AG04449 (cell line): Measurements from ENCODE around the gene GALNT10.

Experiments used
- CTCF ChIA-PET: fragments of 350-600 bp; formaldehyde crosslinking; extraction: SDS; loops from one replicate; lab custom pipeline; 2021; ENCODE audit warnings: antibody characterized with exemption; lab: Yijun Ruan, JAX
- POLR2A ChIA-PET: fragments of 400-600, 350-600 bp; formaldehyde crosslinking; extraction: SDS; loops from one replicate; lab custom pipeline; 2020; ENCODE audit warnings: antibody characterized with exemption, inconsistent platforms; lab: Yijun Ruan, JAX
- DNase-seq: peaks from one replicate; pipeline ENCODE4 v3.0.0-alpha.2; 2010; ENCODE audit warnings: low read depth, low spot score
- H3K4me3 ChIP-seq: 2 replicates; pipeline ENCODE4 v1.5.1; 2011; ENCODE audit warnings: low read depth, mild to moderate bottlenecking, control low read depth, low read length
- TF ChIP-seq, protein P1 (sequence below): IDR thresholded peaks from one replicate; pipeline ENCODE4 v1.5.1; 2011; ENCODE audit warnings: mild to moderate bottlenecking, moderate library complexity, low read length, control low read depth, inconsistent platforms; ENCODE audit not compliant: insufficient read depth; ENCODE audit errors: missing control alignments

GALNT10 gene

DNA sequence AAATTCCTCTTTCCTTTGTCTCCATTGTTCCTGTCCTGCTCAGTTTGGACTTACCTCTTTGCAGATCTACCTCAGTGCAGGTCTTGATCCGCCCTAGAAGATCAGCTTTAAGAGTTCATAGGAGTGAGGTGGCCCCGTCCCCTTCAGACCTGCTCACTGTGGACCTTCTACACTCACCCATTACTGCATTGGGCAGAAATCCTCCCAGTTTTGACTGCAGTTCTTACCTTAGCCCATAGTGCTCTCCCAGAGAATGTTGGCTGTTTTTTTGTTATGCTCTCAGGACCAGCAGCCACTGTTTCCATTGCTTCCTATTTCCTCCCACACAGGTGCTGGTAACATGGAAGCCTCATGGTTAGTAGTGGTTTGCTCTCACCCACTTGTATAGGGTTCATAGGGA, 63.3 kb downstream of the GALNT10 start:
- DNase-seq: no peak
- ChIA-PET CTCF (no interaction called here), POLR2A (no interaction called here)
- no peak overlapping the region for H3K4me3 ChIP-seq
- TF ChIP-seq, protein P1, sequence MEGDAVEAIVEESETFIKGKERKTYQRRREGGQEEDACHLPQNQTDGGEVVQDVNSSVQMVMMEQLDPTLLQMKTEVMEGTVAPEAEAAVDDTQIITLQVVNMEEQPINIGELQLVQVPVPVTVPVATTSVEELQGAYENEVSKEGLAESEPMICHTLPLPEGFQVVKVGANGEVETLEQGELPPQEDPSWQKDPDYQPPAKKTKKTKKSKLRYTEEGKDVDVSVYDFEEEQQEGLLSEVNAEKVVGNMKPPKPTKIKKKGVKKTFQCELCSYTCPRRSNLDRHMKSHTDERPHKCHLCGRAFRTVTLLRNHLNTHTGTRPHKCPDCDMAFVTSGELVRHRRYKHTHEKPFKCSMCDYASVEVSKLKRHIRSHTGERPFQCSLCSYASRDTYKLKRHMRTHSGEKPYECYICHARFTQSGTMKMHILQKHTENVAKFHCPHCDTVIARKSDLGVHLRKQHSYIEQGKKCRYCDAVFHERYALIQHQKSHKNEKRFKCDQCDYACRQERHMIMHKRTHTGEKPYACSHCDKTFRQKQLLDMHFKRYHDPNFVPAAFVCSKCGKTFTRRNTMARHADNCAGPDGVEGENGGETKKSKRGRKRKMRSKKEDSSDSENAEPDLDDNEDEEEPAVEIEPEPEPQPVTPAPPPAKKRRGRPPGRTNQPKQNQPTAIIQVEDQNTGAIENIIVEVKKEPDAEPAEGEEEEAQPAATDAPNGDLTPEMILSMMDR: no peak

DNA sequence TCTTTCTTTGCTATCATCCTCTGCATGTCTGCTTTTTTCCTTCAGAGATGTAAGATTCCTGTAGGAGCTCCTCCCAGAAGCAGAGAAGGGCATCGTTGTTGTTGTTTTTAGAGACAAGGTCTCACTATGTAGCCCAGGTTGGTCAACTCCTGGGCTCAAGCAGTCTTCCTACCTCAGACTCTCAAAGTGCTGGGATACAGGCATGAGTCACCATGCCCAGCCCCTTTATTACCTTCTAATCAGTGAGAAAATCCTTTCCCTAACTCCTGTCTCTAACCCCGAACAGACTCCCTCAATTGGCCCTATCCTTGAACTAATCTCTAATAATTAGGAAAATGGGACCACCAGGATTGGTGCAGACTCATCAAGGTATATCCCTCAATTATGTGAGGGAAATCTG, 64.4 kb downstream of the GALNT10 start:
- ChIA-PET POLR2A (no interaction called here), CTCF (interaction anchor here (1.9 kb wide), 1 partner anchor 20 kb away, joined by 5 read pairs; no protein-coding TSS in a partner anchor)
- DNase-seq: no peak
- TF ChIP-seq, protein P1: no peak
- no peak overlapping the region for H3K4me3 ChIP-seq

DNA sequence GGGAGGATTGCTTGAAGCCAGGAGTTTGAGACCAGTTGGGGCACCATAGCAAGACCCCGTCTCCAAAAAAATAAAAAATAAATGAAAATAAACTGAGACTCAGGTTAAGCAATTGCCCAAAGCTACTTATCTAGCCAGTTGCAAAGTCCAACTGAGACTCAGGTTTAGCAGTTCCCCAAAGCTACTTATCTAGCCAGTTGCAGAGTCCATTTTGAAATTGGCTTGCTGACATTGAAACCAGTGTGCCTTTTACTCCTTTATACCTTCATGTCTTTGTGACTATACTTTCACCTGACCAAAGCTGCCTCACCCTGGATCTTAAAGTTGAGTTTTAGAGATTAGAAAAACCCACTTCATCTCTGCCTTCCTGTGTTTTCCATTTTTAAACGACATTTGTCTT, 66.5 kb downstream of the GALNT10 start:
- CTCF ChIA-PET: interaction anchor here (1.2 kb wide), 1 partner anchor 60 kb away, joined by 3 read pairs; no protein-coding TSS in a partner anchor
- TF ChIP-seq, protein P1: no peak
- POLR2A ChIA-PET: interaction anchor here (0.6 kb wide), 1 partner anchor 20 kb away, joined by 4 read pairs; no protein-coding TSS in a partner anchor
- H3K4me3 ChIP-seq: no peak overlapping the region
- DNase-seq: no peak

DNA sequence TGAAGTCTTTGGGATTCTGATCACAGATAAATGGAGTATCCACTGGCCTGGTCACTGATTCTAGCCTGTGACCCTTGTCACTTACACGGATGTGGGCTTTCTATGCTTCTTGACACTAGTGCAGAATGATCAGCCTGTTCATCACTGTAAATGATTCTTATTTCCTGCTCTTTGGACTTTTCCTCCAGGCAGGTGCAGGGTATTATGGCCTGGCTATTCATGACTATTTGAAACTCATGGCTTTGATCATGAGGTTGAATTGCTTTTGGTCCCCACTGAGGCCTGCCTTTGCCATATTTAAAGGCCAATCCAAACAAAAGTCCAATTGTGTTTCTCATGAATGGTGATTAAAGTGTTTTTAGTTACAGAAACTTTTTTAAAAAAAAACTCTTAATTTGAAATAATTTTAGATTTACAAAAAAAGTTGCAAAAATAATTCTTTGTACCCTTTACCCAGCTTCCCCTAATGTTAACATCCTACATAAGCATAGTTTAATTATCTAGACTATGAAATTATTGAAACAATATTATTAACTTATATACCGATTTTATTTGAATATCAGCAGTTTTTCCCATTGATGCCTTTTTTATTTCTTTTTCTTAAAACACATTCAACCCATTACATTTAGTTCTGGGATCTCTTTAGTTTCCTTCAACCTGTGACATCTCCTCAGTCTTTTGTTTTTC, 68.1 kb downstream of the GALNT10 start:
- TF ChIP-seq, protein P1: no peak
- DNase-seq: no peak
- no peak overlapping the region for H3K4me3 ChIP-seq
- ChIA-PET CTCF (no interaction called here), POLR2A (no interaction called here)

DNA sequence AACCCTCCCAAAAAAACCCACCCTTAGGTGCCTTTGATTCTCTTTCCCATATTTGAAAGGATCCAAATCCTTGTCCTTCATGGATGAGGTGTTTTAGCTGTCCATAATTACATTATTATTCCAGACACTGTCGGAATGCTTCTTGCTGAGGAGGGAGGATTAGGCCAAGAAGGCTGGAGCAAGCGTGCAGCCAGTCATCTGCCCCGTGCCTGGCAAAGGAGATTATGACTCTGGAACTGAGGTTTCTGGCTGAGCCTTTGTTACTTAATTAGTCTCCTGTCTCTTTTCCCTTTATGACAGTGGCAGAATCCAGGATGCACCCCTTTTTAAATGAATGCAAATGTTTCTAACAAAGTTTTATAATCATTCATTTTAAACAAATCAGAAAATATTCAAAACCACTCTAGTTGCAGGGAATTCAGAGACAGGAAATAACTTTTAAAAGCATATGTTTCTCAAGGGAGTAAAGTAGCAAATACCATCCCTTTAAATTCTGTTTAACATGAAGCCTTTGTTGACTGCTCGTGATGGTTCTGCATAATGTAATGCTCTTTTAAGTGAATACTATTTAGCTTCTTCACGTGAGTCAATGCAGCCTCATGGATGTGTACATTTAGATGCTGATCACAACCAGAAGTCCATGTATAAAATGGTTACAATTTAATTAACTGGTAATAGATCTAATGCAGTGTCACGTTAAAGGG, 69.8 kb downstream of the GALNT10 start:
- TF ChIP-seq, protein P1: no peak
- ChIA-PET POLR2A (no interaction called here), CTCF (interaction anchor here (1.0 kb wide), 1 partner anchor 14 kb away, joined by 4 read pairs; no protein-coding TSS in a partner anchor)
- no peak for DNase-seq
- no peak overlapping the region for H3K4me3 ChIP-seq

DNA sequence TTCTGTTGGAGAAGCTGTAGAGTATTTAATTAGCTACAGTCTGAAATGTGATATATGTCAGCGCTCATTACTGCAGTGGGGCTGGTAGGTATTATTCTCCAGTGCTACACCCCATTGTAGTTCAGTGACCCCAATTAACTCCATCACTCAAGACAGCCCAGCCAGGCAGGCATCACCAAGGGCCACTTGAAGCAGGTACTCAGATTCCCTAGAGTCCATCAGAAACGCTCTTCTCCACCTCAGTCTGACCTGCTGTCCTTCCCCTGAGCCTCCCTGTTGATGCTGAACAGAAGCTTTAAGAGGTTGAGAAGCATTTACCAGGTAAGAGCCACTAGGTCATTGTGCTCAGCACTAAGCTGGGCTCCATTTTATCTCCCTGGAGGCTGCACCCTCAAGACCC, 71.8 kb downstream of the GALNT10 start:
- TF ChIP-seq, protein P1: no peak
- DNase-seq: no peak
- no peak overlapping the region for H3K4me3 ChIP-seq
- ChIA-PET CTCF (interaction anchor here (1.2 to 1.3 kb wide), 2 partner anchors 12 to 142 kb away, joined by 3 read pairs; no protein-coding TSS in a partner anchor), POLR2A (no interaction called here)
